ENCODE measurements around the gene CYP17A1. TPM values are rescaled to one million over a fixed set of nuclear protein-coding genes. Genes with fewer than 3 reads are reported as not detected.

The CYP17A1 gene
- total and polyA plus RNA-seq, 2 experiments from 2014 or later, result not detected

DNA sequence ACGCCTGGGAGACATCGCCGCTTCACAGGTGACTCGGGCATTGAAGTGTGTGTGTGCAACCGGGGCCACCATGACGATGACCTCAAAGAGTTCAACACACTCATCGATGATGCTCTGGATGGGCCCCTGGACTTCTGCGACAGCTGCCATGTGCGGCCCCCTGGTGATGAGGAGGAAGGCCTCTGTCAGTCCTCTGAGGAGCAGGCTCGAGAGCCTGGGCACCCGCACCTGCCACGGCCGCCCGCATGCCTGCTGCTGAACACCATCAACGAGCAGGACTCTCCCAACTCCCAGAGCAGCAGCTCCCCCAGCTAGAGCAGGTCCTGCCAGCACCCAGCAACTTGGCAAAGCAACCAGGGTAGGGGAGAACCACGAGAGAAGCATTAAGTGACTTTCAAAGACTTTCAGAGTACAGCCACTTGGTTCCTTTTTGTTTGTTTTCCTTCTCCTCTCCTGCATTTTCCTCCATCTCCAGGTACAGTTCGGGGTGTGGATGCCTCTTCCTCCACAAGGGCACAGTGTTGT is 24.1 kb downstream of the CYP17A1 start:
- Histone ChIP-seq H2AFZ (no peak overlapping the region), H4K20me1 (replicated peaks; ENCODE audit: insufficient read depth) (no peaks in the 10 kb centered on the region), H3K27me3 (ENCODE audit: insufficient read depth) (no peaks in the 10 kb centered on the region), H3K27ac (ENCODE audit: low read depth) (no peak overlapping the region), H3K36me3 (ENCODE audit: insufficient read depth) (no peaks in the 10 kb centered on the region), H3K4me3 (no peak overlapping the region), H3K9me2 (ENCODE audit: insufficient read depth) (no peaks in the 10 kb centered on the region), H3F3A (replicated peaks; ENCODE audit: low read depth) (peaks cover 6% of the 10 kb centered on the region; the same call in 1 of the 2 replicates), H3K4me1 (ENCODE audit: insufficient read depth) (peaks cover 26% of the 10 kb centered on the region), H3K4me2 (no peak overlapping the region), H3K79me2 (replicated peaks; ENCODE audit: insufficient read depth) (no peaks in the 10 kb centered on the region)
- H3K4me3 Mint-ChIP-seq, result no peak overlapping the region
- no peak overlapping the region for H3K27ac Mint-ChIP-seq
- TF ChIP-seq ZNF114 (CRISPR knock-in tag; IDR thresholded peaks at IDR 0.05) (no peak), EZH2phosphoT487 (IDR thresholded peaks at IDR 0.05; ENCODE audit: unreplicated experiment) (no peak), STAT1 (IDR thresholded peaks at IDR 0.05; ENCODE audit: unreplicated experiment) (no peak), CREB1 (CRISPR knock-in tag; IDR thresholded peaks at IDR 0.05; ENCODE audit: low read depth) (no peak), POLR2AphosphoS5 (IDR thresholded peaks at IDR 0.05; ENCODE audit: low read depth) (no peak), NANOG (IDR thresholded peaks at IDR 0.05; ENCODE audit: borderline replicate concordance) (no peak), JUNB (IDR thresholded peaks at IDR 0.05; ENCODE audit: unreplicated experiment) (no peak), EZH2 (IDR thresholded peaks at IDR 0.05; ENCODE audit: low read depth, unreplicated experiment) (no peak), ZNF462 (CRISPR knock-in tag; IDR thresholded peaks at IDR 0.05) (no peak), ZNF331 (CRISPR knock-in tag; IDR thresholded peaks at IDR 0.05; ENCODE audit: low read depth) (no peak)
- TF ChIP-seq, protein P1, sequence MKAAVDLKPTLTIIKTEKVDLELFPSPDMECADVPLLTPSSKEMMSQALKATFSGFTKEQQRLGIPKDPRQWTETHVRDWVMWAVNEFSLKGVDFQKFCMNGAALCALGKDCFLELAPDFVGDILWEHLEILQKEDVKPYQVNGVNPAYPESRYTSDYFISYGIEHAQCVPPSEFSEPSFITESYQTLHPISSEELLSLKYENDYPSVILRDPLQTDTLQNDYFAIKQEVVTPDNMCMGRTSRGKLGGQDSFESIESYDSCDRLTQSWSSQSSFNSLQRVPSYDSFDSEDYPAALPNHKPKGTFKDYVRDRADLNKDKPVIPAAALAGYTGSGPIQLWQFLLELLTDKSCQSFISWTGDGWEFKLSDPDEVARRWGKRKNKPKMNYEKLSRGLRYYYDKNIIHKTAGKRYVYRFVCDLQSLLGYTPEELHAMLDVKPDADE (IDR thresholded peaks at IDR 0.05), result no peak
- TF ChIP-seq, protein P2, sequence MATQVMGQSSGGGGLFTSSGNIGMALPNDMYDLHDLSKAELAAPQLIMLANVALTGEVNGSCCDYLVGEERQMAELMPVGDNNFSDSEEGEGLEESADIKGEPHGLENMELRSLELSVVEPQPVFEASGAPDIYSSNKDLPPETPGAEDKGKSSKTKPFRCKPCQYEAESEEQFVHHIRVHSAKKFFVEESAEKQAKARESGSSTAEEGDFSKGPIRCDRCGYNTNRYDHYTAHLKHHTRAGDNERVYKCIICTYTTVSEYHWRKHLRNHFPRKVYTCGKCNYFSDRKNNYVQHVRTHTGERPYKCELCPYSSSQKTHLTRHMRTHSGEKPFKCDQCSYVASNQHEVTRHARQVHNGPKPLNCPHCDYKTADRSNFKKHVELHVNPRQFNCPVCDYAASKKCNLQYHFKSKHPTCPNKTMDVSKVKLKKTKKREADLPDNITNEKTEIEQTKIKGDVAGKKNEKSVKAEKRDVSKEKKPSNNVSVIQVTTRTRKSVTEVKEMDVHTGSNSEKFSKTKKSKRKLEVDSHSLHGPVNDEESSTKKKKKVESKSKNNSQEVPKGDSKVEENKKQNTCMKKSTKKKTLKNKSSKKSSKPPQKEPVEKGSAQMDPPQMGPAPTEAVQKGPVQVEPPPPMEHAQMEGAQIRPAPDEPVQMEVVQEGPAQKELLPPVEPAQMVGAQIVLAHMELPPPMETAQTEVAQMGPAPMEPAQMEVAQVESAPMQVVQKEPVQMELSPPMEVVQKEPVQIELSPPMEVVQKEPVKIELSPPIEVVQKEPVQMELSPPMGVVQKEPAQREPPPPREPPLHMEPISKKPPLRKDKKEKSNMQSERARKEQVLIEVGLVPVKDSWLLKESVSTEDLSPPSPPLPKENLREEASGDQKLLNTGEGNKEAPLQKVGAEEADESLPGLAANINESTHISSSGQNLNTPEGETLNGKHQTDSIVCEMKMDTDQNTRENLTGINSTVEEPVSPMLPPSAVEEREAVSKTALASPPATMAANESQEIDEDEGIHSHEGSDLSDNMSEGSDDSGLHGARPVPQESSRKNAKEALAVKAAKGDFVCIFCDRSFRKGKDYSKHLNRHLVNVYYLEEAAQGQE (IDR thresholded peaks at IDR 0.05; ENCODE audit: unreplicated experiment), result no peak
- TF ChIP-seq, protein P3, sequence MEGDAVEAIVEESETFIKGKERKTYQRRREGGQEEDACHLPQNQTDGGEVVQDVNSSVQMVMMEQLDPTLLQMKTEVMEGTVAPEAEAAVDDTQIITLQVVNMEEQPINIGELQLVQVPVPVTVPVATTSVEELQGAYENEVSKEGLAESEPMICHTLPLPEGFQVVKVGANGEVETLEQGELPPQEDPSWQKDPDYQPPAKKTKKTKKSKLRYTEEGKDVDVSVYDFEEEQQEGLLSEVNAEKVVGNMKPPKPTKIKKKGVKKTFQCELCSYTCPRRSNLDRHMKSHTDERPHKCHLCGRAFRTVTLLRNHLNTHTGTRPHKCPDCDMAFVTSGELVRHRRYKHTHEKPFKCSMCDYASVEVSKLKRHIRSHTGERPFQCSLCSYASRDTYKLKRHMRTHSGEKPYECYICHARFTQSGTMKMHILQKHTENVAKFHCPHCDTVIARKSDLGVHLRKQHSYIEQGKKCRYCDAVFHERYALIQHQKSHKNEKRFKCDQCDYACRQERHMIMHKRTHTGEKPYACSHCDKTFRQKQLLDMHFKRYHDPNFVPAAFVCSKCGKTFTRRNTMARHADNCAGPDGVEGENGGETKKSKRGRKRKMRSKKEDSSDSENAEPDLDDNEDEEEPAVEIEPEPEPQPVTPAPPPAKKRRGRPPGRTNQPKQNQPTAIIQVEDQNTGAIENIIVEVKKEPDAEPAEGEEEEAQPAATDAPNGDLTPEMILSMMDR (conservative IDR thresholded peaks at IDR 0.05; ENCODE audit: low read depth in 2 of 2), result no peak
- no peak for DNase-seq (ENCODE audit: low spot score)
- no peaks in the 10 kb centered on the region for H3K9me3 Mint-ChIP-seq
- ATAC-seq, result no peak
- peaks cover 9% of the 10 kb centered on the region for H3K27me3 Mint-ChIP-seq (ENCODE audit: insufficient read depth, low read depth, poor library complexity)
- peaks cover 33% of the 10 kb centered on the region for H3K4me1 Mint-ChIP-seq
- peaks cover 9% of the 10 kb centered on the region; the same call in 1 of the 3 replicates for H3K36me3 Mint-ChIP-seq (ENCODE audit: low read depth)
